GM12892 (cell line): Measurements from ENCODE around the gene RHBG.
A peak's percentile ranks its signal among the peaks of the same experiment; 100 is the strongest.

Experiments used
- DNase-seq: peaks from one replicate; pipeline ENCODE4 v3.0.0; 2011; ENCODE audit not compliant: insufficient read length
- FAIRE-seq: peaks from 2 replicates; lab custom pipeline; 2011; peaks lifted over from hg19 to GRCh38; lab: Jason Lieb, UNC
- POLR2A ChIP-seq: IDR thresholded peaks from 2 replicates; pipeline ENCODE4 v1.6.1; 2011; ENCODE audit warnings: low read depth, low read length, control low read depth
- POLR2AphosphoS5 ChIP-seq: IDR thresholded peaks from 2 replicates; pipeline ENCODE4 v1.6.1; 2011; ENCODE audit warnings: low read depth, low read length, control low read depth
- TAF1 ChIP-seq: IDR thresholded peaks from 2 replicates; pipeline ENCODE4 v1.6.1; 2011; ENCODE audit warnings: low read depth, mild to moderate bottlenecking, control low read depth, low read length, borderline replicate concordance

RHBG gene

DNA sequence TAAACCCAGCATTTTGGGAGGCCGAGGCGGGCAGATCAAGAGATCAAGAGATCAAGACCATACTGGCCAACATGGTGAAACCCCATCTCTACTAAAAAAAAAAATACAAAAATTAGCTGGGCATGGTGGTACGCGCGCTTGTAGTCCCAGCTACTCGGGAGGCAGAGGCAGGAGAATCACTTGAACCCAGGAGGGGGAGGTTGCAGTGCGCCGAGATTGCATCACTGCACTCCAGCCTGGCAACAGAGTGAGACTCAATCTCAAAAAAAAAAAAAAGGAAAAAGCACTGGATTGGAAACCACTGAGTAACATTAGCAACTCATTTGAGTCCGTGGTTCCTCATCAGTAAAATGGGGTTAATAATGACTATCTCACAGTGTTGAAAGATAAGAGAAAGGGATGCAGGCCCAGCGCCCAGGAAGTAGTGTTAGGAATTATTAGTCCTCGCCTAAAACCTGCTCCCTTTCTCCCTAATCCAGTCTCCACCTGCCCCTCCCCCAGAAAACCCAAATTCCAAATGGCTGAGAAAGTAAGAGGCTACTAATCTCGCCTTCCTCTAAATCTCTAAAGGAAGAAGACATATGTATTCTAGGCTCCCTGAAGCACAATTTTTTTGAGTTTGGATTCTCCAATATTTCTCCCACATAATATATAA is 49.5 kb downstream of the RHBG start:
- FAIRE-seq, result no peak
- DNase-seq, result no peak
- TF ChIP-seq POLR2AphosphoS5 (no peak), POLR2A (no peak), TAF1 (no peak)

GRCh38 chr1:156419854-156420204 is 50.8 kb downstream of the RHBG start:
- peak; percentile 54 for DNase-seq
- no peak for TF ChIP-seq TAF1
- no peak for TF ChIP-seq POLR2AphosphoS5
- TF ChIP-seq POLR2A, result no peak
- FAIRE-seq, result no peak

DNA sequence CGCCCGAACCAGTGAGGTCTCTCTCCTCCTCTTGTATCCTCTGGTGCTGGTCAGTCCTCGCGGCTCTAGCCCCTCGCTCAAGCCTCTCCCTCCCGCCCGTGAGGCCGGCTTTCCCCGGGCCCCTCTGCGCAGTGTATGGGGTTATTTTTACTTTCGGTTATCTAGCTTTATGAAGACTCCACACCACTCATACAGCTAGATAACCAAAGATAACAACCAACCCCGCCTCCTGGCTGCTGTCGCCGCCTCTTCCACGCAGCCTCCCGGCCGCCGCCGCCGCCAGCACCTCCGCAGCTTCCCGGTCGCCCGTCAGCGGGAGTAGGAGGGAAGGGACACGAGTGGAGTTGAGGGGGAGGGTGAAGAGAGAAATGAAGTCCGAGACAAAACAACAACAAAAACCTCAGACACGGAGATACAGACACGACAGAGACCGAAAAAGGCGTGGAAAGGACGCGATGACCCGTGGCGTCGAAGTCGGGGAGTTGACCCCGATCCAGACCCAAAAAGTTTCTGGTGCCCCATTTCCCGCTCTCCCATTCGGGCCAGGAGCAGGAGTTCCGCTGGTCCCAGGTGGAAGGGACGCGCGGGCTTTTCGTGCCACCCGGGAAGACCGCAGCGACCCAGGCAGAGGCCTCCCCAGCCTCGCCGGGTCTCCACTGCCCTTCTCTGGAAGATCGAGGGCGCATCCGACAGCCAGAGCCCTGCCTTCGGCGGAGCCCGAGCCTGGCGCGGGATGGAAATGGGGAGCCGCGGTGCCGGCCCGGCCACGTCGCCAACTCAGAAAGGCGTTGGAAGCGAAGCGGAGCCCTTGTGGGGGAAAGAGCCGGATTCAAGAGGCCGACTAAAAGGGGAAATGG is 51.4 kb downstream of the RHBG start:
- peak; percentile 64 for DNase-seq
- peak; percentile 89 for FAIRE-seq
- TF ChIP-seq POLR2A, result peak; percentile 28; the same call in 1 of the 2 replicates
- no peak for TF ChIP-seq TAF1

- peak; percentile 89 for FAIRE-seq
- TF ChIP-seq TAF1 (0 out of 2 replicates have a peak, but pooled peaks have one; percentile 51), POLR2AphosphoS5 (peak; percentile 66; the same call in 1 of the 2 replicates), POLR2A (peak; percentile 85)
- DNase-seq, result peak; percentile 97
Observed at GRCh38 chr1:156421062-156421938, 52.3 kb downstream of the RHBG start.

- no peak for TF ChIP-seq POLR2AphosphoS5
- no peak for TF ChIP-seq TAF1
- no peak for TF ChIP-seq POLR2A
- DNase-seq, result no peak
- no peak for FAIRE-seq
Observed at GRCh38 chr1:156421939-156422601, 53.1 kb downstream of the RHBG start.

GRCh38 chr1:156422602-156423091 is 53.6 kb downstream of the RHBG start:
- no peak for TF ChIP-seq POLR2A
- no peak for TF ChIP-seq TAF1
- no peak for TF ChIP-seq POLR2AphosphoS5
- FAIRE-seq (no peak), DNase-seq (no peak)

- no peak for FAIRE-seq
- DNase-seq, result no peak
- no peak for TF ChIP-seq POLR2AphosphoS5
- TF ChIP-seq TAF1, result no peak
- no peak for TF ChIP-seq POLR2A
Observed at GRCh38 chr1:156423422-156424352, 54.7 kb downstream of the RHBG start.

DNA sequence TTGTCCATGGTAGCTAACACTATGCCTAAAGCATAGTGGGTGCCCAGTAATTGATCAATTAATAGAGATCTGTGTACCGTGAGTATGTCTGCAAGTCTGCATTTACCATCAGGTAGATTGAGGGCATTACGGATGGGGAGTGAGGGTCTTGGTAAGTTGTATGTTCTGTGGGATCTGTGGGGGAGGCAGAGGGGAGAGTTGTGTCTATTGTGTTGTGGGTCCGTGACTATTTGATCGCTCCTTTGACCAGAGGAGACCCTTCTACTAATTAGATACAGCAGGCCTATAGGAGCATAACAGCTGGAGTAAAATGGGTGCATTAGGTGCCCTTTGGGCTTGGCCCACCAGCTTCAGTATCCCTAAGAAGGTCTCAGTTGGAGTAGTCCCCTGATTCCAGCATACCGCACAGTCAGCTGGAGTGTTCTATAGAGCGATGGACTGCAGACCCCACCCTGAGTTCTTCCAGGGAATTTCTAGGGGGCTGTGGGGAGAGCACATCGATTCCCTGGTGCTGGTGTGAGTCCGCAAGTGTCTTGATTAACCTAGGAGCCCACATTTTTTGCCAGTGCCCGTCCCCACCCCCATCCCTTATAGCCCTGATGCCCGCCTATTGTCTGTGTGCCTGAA is 55.9 kb downstream of the RHBG start:
- no peak for DNase-seq
- FAIRE-seq, result no peak
- TF ChIP-seq TAF1 (no peak), POLR2A (no peak), POLR2AphosphoS5 (no peak)

DNA sequence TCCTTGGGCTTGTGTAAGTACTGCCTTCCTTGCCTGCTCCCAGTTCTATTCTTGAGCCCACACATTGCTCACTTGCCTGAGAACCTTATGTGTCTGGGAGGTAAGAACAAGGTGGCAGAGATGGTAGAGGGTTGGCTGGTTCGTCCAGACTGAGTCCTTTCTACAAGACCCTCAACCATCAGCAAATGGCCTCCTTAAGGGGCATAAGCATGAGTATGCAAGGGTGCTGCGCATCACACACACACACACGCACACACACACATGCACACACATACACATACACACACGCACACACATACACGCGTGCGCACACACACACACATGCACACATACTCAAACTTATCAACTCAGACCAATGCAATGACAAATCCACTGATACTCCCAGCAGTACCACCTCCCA is 56.9 kb downstream of the RHBG start:
- FAIRE-seq (no peak), DNase-seq (no peak)
- TF ChIP-seq TAF1 (no peak), POLR2A (no peak), POLR2AphosphoS5 (no peak)

DNA sequence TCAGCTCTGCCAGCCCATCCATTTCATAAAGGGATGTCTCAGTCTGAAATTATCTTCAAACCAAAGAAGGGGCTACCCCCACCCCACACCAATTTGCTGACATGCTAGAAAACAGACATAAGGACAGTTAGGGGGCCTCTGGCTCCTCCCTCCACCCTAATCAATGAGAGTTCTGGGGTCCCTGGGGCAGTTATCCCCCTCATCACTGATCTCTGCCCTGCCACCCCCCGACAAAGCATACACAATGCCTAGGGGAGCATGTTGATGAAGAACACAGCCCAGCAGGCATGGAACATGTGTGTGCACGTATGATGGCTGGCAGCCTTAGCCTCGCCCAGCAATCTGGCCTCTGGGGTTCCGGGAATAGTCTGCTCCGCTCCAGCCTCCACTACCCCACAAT is 58.9 kb downstream of the RHBG start:
- FAIRE-seq, result no peak
- no peak for DNase-seq
- TF ChIP-seq POLR2A, result no peak
